ENCODE measurements around the gene FAM187B. TPM values are rescaled to one million over a fixed set of nuclear protein-coding genes. Genes with fewer than 3 reads are reported as not detected.
A peak's percentile ranks its signal among the peaks of the same experiment; 100 is the strongest.

FAM187B gene
- total RNA-seq, 2 donors from 2014 or later: not detected

GRCh38 chr19:35257113-35257461 lies 28.5 kb upstream of the FAM187B start:
- 87 to 96% methylated on average over 4 to 9 of the region's 9 CpGs for WGBS, 2 donors
- Histone ChIP-seq H3K27ac (no peak overlapping the region), H3K4me3 (no peak overlapping the region), H3K36me3 (replicated peaks in 1 of 2; ENCODE audit: insufficient read depth in 1 of 2, low read depth in 2 of 2) (peaks cover 0 to 2% of the 10 kb centered on the region in 2 donors), H3K4me1 (peaks cover 20% of the 10 kb centered on the region), H3K27me3 (no peaks in the 10 kb centered on the region), H3K9me3 (no peaks in the 10 kb centered on the region)
- intact Hi-C loops (cut with DNase I): no loop called here
- ATAC-seq (no peak), DNase-seq (no peak)
- no peak for TF ChIP-seq CTCF (IDR thresholded peaks at IDR 0.05)
- no peak for TF ChIP-seq POLR2A (IDR thresholded peaks at IDR 0.05)

- H3K9me3 ChIP-seq: no peaks in the 10 kb centered on the region
- intact Hi-C loops (cut with DNase I): no loop called here
- 53 to 58% methylated on average over 2 of the region's 2 CpGs for WGBS, 2 donors
- H3K4me3 ChIP-seq: no peak overlapping the region
- ATAC-seq: no peak
- peaks cover 0 to 2% of the 10 kb centered on the region in 2 donors for H3K36me3 ChIP-seq (replicated peaks in 1 of 2; ENCODE audit: insufficient read depth in 1 of 2, low read depth in 2 of 2)
- TF ChIP-seq CTCF (IDR thresholded peaks at IDR 0.05): no peak
- TF ChIP-seq POLR2A (IDR thresholded peaks at IDR 0.05): no peak
- no peak overlapping the region for H3K27ac ChIP-seq
- no peak for DNase-seq
- no peaks in the 10 kb centered on the region for H3K27me3 ChIP-seq
- H3K4me1 ChIP-seq: peaks cover 21% of the 10 kb centered on the region
Observed at GRCh38 chr19:35256566-35256965, 28.0 kb upstream of the FAM187B start.

- intact Hi-C loops (cut with DNase I): no loop called here
- DNase-seq: no peak
Observed at GRCh38 chr19:35254341-35255297, 26.1 kb upstream of the FAM187B start.

GRCh38 chr19:35253316-35254286 lies 25.1 kb upstream of the FAM187B start:
- no peaks in the 10 kb centered on the region for H3K9me3 ChIP-seq
- H3K27ac ChIP-seq: peak overlapping the region in 1 of 4 donors; percentile 23
- no peak for TF ChIP-seq POLR2A (IDR thresholded peaks at IDR 0.05)
- TF ChIP-seq CTCF (IDR thresholded peaks at IDR 0.05): no peak
- H3K27me3 ChIP-seq: no peaks in the 10 kb centered on the region
- H3K36me3 ChIP-seq (replicated peaks in 1 of 2; ENCODE audit: insufficient read depth in 1 of 2, low read depth in 2 of 2): peaks cover 0 to 2% of the 10 kb centered on the region in 2 donors
- H3K4me1 ChIP-seq: peaks cover 41% of the 10 kb centered on the region
- ATAC-seq (no peak), DNase-seq (no peak)
- H3K4me3 ChIP-seq: no peak overlapping the region
- 80 to 89% methylated on average over 6 to 9 of the region's 9 CpGs for WGBS, 2 donors
- intact Hi-C loops (cut with DNase I): no loop called here

More at GRCh38 chr19:35254341-35255297, 26.1 kb upstream of the FAM187B start:
- no peaks in the 10 kb centered on the region for H3K9me3 ChIP-seq
- no peak overlapping the region for H3K4me3 ChIP-seq
- peak overlapping the region in 3 of 4 donors; percentile 10 to 62 (median 17) for H3K27ac ChIP-seq
- peaks cover 40% of the 10 kb centered on the region for H3K4me1 ChIP-seq
- no peak for ATAC-seq
- no peak for TF ChIP-seq POLR2A (IDR thresholded peaks at IDR 0.05)
- no peak for TF ChIP-seq CTCF (IDR thresholded peaks at IDR 0.05)
- no peaks in the 10 kb centered on the region for H3K27me3 ChIP-seq
- 91 to 94% methylated on average over 14 to 17 of the region's 17 CpGs for WGBS, 2 donors
- H3K36me3 ChIP-seq (replicated peaks in 1 of 2; ENCODE audit: insufficient read depth in 1 of 2, low read depth in 2 of 2): peaks cover 0 to 2% of the 10 kb centered on the region in 2 donors
